ENCODE data around the gene ADIPOR2. TPM values are rescaled to one million over a fixed set of nuclear protein-coding genes. Genes with fewer than 3 reads are reported as not detected.

ADIPOR2 gene
- total and polyA plus RNA-seq, 2 donors (not counting 1 experiment from before 2014, with no cell fraction given) = 43.1 to 46.1 TPM

- Histone ChIP-seq H3K9me3 (ENCODE audit: control insufficient read depth, insufficient read depth, low read depth, low read length) (no peaks in the 10 kb centered on the region), H3K27me3 (ENCODE audit: control insufficient read depth, insufficient read depth, low read length) (no peaks in the 10 kb centered on the region), H3K27ac (ENCODE audit: insufficient read depth, low read length) (no peak overlapping the region), H3K4me2 (ENCODE audit: extremely low read depth, insufficient read depth, low read length) (no peak overlapping the region), H3K36me3 (ENCODE audit: control insufficient read depth, insufficient read depth, low read length) (no peaks in the 10 kb centered on the region), H2AFZ (ENCODE audit: low read length) (no peak overlapping the region), H3K79me2 (ENCODE audit: control insufficient read depth, insufficient read depth, low read length) (peaks cover 71% of the 10 kb centered on the region), H3K4me3 (replicated peaks in 1 of 4; ENCODE audit: control extremely low read depth in 1 of 4, insufficient read depth in 1 of 4, low read depth in 3 of 4, low read length in 4 of 4) (no peak overlapping the region), H3K9ac (ENCODE audit: insufficient read depth, low read length) (no peak overlapping the region), H4K20me1 (ENCODE audit: control insufficient read depth, extremely low read depth, insufficient read depth, low read length) (no peaks in the 10 kb centered on the region), H3K4me1 (ENCODE audit: control insufficient read depth, extremely low read depth, insufficient read depth, low read length) (peaks cover 4% of the 10 kb centered on the region)
- DNase-seq (ENCODE audit: low read depth in 2 of 2) = peak in 1 of 2 donors; percentile 44
- TF ChIP-seq EZH2 (IDR thresholded peaks at IDR 0.05; ENCODE audit: low read length, missing control alignments) = no peak
- no peak for TF ChIP-seq CTCF (conservative IDR thresholded peaks at IDR 0.05 in 1 of 2, IDR thresholded peaks at IDR 0.05 in 1 of 2; ENCODE audit: low read depth in 1 of 2, low read length in 2 of 2)
These were observed 5.2 kb downstream of the ADIPOR2 start for GRCh38 chr12:1695886-1696670.

GRCh38 chr12:1696800-1697199 is 5.9 kb downstream of the ADIPOR2 start:
- TF ChIP-seq CTCF (conservative IDR thresholded peaks at IDR 0.05 in 1 of 2, IDR thresholded peaks at IDR 0.05 in 1 of 2; ENCODE audit: low read depth in 1 of 2, low read length in 2 of 2) = no peak
- no peak for TF ChIP-seq EZH2 (IDR thresholded peaks at IDR 0.05; ENCODE audit: low read length, missing control alignments)
- Histone ChIP-seq H2AFZ (ENCODE audit: low read length) (no peak overlapping the region), H3K4me1 (ENCODE audit: control insufficient read depth, extremely low read depth, insufficient read depth, low read length) (peaks cover 4% of the 10 kb centered on the region), H3K36me3 (ENCODE audit: control insufficient read depth, insufficient read depth, low read length) (no peaks in the 10 kb centered on the region), H3K9me3 (ENCODE audit: control insufficient read depth, insufficient read depth, low read depth, low read length) (no peaks in the 10 kb centered on the region), H3K9ac (ENCODE audit: insufficient read depth, low read length) (no peak overlapping the region), H4K20me1 (ENCODE audit: control insufficient read depth, extremely low read depth, insufficient read depth, low read length) (no peaks in the 10 kb centered on the region), H3K27me3 (ENCODE audit: control insufficient read depth, insufficient read depth, low read length) (no peaks in the 10 kb centered on the region), H3K4me2 (ENCODE audit: extremely low read depth, insufficient read depth, low read length) (no peak overlapping the region), H3K27ac (ENCODE audit: insufficient read depth, low read length) (no peak overlapping the region), H3K79me2 (ENCODE audit: control insufficient read depth, insufficient read depth, low read length) (peaks cover 68% of the 10 kb centered on the region), H3K4me3 (replicated peaks in 1 of 4; ENCODE audit: control extremely low read depth in 1 of 4, insufficient read depth in 1 of 4, low read depth in 3 of 4, low read length in 4 of 4) (no peak overlapping the region)
- no peak for DNase-seq (ENCODE audit: low read depth in 2 of 2)

GRCh38 chr12:1697271-1697670 is 6.4 kb downstream of the ADIPOR2 start:
- Histone ChIP-seq H3K4me2 (ENCODE audit: extremely low read depth, insufficient read depth, low read length) (no peak overlapping the region), H2AFZ (ENCODE audit: low read length) (no peak overlapping the region), H3K9ac (ENCODE audit: insufficient read depth, low read length) (no peak overlapping the region), H3K79me2 (ENCODE audit: control insufficient read depth, insufficient read depth, low read length) (peaks cover 67% of the 10 kb centered on the region), H3K27me3 (ENCODE audit: control insufficient read depth, insufficient read depth, low read length) (no peaks in the 10 kb centered on the region), H3K9me3 (ENCODE audit: control insufficient read depth, insufficient read depth, low read depth, low read length) (no peaks in the 10 kb centered on the region), H3K27ac (ENCODE audit: insufficient read depth, low read length) (no peak overlapping the region), H3K4me1 (ENCODE audit: control insufficient read depth, extremely low read depth, insufficient read depth, low read length) (peaks cover 4% of the 10 kb centered on the region), H3K36me3 (ENCODE audit: control insufficient read depth, insufficient read depth, low read length) (no peaks in the 10 kb centered on the region), H4K20me1 (ENCODE audit: control insufficient read depth, extremely low read depth, insufficient read depth, low read length) (no peaks in the 10 kb centered on the region), H3K4me3 (replicated peaks in 1 of 4; ENCODE audit: control extremely low read depth in 1 of 4, insufficient read depth in 1 of 4, low read depth in 3 of 4, low read length in 4 of 4) (no peak overlapping the region)
- DNase-seq (ENCODE audit: low read depth in 2 of 2) = no peak
- no peak for TF ChIP-seq EZH2 (IDR thresholded peaks at IDR 0.05; ENCODE audit: low read length, missing control alignments)
- no peak for TF ChIP-seq CTCF (conservative IDR thresholded peaks at IDR 0.05 in 1 of 2, IDR thresholded peaks at IDR 0.05 in 1 of 2; ENCODE audit: low read depth in 1 of 2, low read length in 2 of 2)

All from fibroblast of lung (primary cell).